Activated T-cell treated with anti-CD3 and anti-CD28 coated beads, Interleukin-2, amount 50 U/mL, for 48 hours (primary cell): ENCODE results near the gene FBXO11.

Experiments
- DNase-seq, 2 experiments: peaks; one replicate each; pipeline ENCODE4 v3.0.0-alpha.2; 2020

FBXO11 gene

GRCh38 chr2:47849368-47849767 is 56.9 kb downstream of the FBXO11 start:
- DNase-seq, result no peak

GRCh38 chr2:47844162-47844561 is 62.1 kb downstream of the FBXO11 start:
- no peak for DNase-seq

GRCh38 chr2:47843407-47843806 is 62.9 kb downstream of the FBXO11 start:
- no peak for DNase-seq

GRCh38 chr2:47842846-47843245 is 63.5 kb downstream of the FBXO11 start:
- DNase-seq, result no peak

- DNase-seq, result no peak
Measured at GRCh38 chr2:47838686-47839085, 67.6 kb downstream of the FBXO11 start.

- no peak for DNase-seq
Measured at GRCh38 chr2:47838249-47838648, 68.0 kb downstream of the FBXO11 start.

- no peak for DNase-seq
Measured at GRCh38 chr2:47833516-47833968, 72.8 kb downstream of the FBXO11 start.

- no peak for DNase-seq
Measured at GRCh38 chr2:47822518-47822917, 83.8 kb downstream of the FBXO11 start.

- DNase-seq, result no peak
Measured at GRCh38 chr2:47819834-47820233, 86.5 kb downstream of the FBXO11 start.

- no peak for DNase-seq
Measured at GRCh38 chr2:47818777-47819176, 87.5 kb downstream of the FBXO11 start.

- DNase-seq, result no peak
Measured at GRCh38 chr2:47815764-47816163, 90.5 kb downstream of the FBXO11 start.

- no peak for DNase-seq
Measured at GRCh38 chr2:47811668-47812067, 94.6 kb downstream of the FBXO11 start.

- no peak for DNase-seq
Measured at GRCh38 chr2:47810850-47811249, 95.4 kb downstream of the FBXO11 start.

GRCh38 chr2:47809903-47810302 is 96.4 kb downstream of the FBXO11 start:
- no peak for DNase-seq

GRCh38 chr2:47808614-47809013 is 97.7 kb downstream of the FBXO11 start:
- no peak for DNase-seq

GRCh38 chr2:47805850-47806249 is 100.4 kb downstream of the FBXO11 start:
- no peak for DNase-seq

- no peak for DNase-seq
Measured at GRCh38 chr2:47803770-47804169, 102.5 kb downstream of the FBXO11 start.

- DNase-seq, result no peak
Measured at GRCh38 chr2:47803363-47803762, 102.9 kb downstream of the FBXO11 start.

- DNase-seq, result no peak
Measured at GRCh38 chr2:47801118-47801517, 105.2 kb downstream of the FBXO11 start.

- DNase-seq, result no peak
Measured at GRCh38 chr2:47799031-47799609, 107.2 kb downstream of the FBXO11 start.

GRCh38 chr2:47798631-47799030 is 107.7 kb downstream of the FBXO11 start:
- DNase-seq, result no peak

- DNase-seq, result no peak
Measured at GRCh38 chr2:47796090-47796697, 110.1 kb downstream of the FBXO11 start.

- DNase-seq, result no peak
Measured at GRCh38 chr2:47785986-47786385, 120.3 kb downstream of the FBXO11 start.

GRCh38 chr2:47784352-47784851 is 121.9 kb downstream of the FBXO11 start:
- DNase-seq, result no peak
